Ectodermal cell (in vitro differentiated cells): ENCODE results near the gene CCL7.

Experiments used
- H3K27ac ChIP-seq: 2 replicates; pipeline ENCODE4 v1.7.0; 2013; ENCODE audit warnings: mild to moderate bottlenecking, low read depth, low read length; ENCODE audit not compliant: insufficient read depth, poor library complexity, severe bottlenecking
- H3K27me3 ChIP-seq: 2 replicates; pipeline ENCODE4 v1.7.0; 2013; ENCODE audit warnings: mild to moderate bottlenecking, low read length; ENCODE audit not compliant: insufficient read depth, control insufficient read depth, poor library complexity, severe bottlenecking
- H3K36me3 ChIP-seq: one replicate; pipeline ENCODE4 v1.7.0; 2013; ENCODE audit warnings: low read length; ENCODE audit not compliant: control insufficient read depth, insufficient read depth
- H3K4me1 ChIP-seq: one replicate; pipeline ENCODE4 v1.7.0; 2013; ENCODE audit warnings: low read length; ENCODE audit not compliant: control insufficient read depth, insufficient read depth
- H3K4me3 ChIP-seq: 2 replicates; pipeline ENCODE4 v1.7.0; 2013; ENCODE audit warnings: low read depth, low read length, control low read depth; ENCODE audit not compliant: insufficient read depth
- H3K9me3 ChIP-seq: 2 replicates; pipeline ENCODE4 v1.7.0; 2013; ENCODE audit warnings: mild to moderate bottlenecking, low read length, moderate library complexity; ENCODE audit not compliant: control insufficient read depth
- WGBS, 2 experiments: methylation state at CpG; one replicate each; pipeline ENCODE4 v1.1.7; 2013; ENCODE audit warnings: missing lambda C conversion rate in 2 of 2; 5-methylcytosine and 5-hydroxymethylcytosine counted together

CCL7 gene

GRCh38 chr17:34276826-34277225 lies 6.8 kb downstream of the CCL7 start:
- H3K4me1 ChIP-seq: peaks cover 5% of the 10 kb centered on the region
- no peak overlapping the region for H3K27ac ChIP-seq
- H3K4me3 ChIP-seq: no peak overlapping the region
- H3K9me3 ChIP-seq: no peaks in the 10 kb centered on the region
- no peaks in the 10 kb centered on the region for H3K27me3 ChIP-seq
- no peaks in the 10 kb centered on the region for H3K36me3 ChIP-seq
- WGBS, 2 experiments: 87 to 91% methylated on average over 4 of the region's 4 CpGs

- Histone ChIP-seq H3K36me3 (no peaks in the 10 kb centered on the region), H3K27me3 (no peaks in the 10 kb centered on the region), H3K27ac (no peak overlapping the region), H3K4me1 (no peaks in the 10 kb centered on the region), H3K9me3 (no peaks in the 10 kb centered on the region), H3K4me3 (no peak overlapping the region)
- WGBS, 2 experiments: 91 to 94% methylated on average over 6 of the region's 6 CpGs
Measured at GRCh38 chr17:34283571-34283970, 13.6 kb downstream of the CCL7 start.

GRCh38 chr17:34285286-34285792 lies 15.3 kb downstream of the CCL7 start, which contains the start of gene CCL11:
TSS of gene CCL11 (plus strand) at chr17:34285742. CDS start at chr17:34285809, 67 bp downstream.
- Histone ChIP-seq H3K4me1 (no peaks in the 10 kb centered on the region), H3K36me3 (no peaks in the 10 kb centered on the region), H3K27me3 (no peaks in the 10 kb centered on the region), H3K4me3 (no peak within 1 kb of the TSS), H3K27ac (no peak within 1 kb of the TSS), H3K9me3 (no peaks in the 10 kb centered on the region)
- 91 to 92% methylated on average over 4 of the region's 4 CpGs for WGBS, 2 experiments

GRCh38 chr17:34287875-34288274 lies 17.9 kb downstream of the CCL7 start:
- Histone ChIP-seq H3K4me1 (no peaks in the 10 kb centered on the region), H3K4me3 (no peak overlapping the region), H3K36me3 (no peaks in the 10 kb centered on the region), H3K27ac (no peak overlapping the region), H3K9me3 (no peaks in the 10 kb centered on the region), H3K27me3 (no peaks in the 10 kb centered on the region)
- 60 to 87% methylated on average over 2 of the region's 2 CpGs for WGBS, 2 experiments

GRCh38 chr17:34290586-34290985 lies 20.6 kb downstream of the CCL7 start:
- H3K27ac ChIP-seq: no peak overlapping the region
- H3K27me3 ChIP-seq: no peaks in the 10 kb centered on the region
- no peak overlapping the region for H3K4me3 ChIP-seq
- no peaks in the 10 kb centered on the region for H3K9me3 ChIP-seq
- WGBS, 2 experiments: 87 to 88% methylated on average over 4 of the region's 4 CpGs
- no peaks in the 10 kb centered on the region for H3K36me3 ChIP-seq
- H3K4me1 ChIP-seq: no peaks in the 10 kb centered on the region

GRCh38 chr17:34291721-34292348 lies 21.8 kb downstream of the CCL7 start:
- no peak overlapping the region for H3K4me3 ChIP-seq
- H3K27ac ChIP-seq: no peak overlapping the region
- H3K27me3 ChIP-seq: no peaks in the 10 kb centered on the region
- whole genome bisulfite sequencing, 2 experiments: 92 to 93% methylated on average over 6 of the region's 6 CpGs
- no peaks in the 10 kb centered on the region for H3K4me1 ChIP-seq
- no peaks in the 10 kb centered on the region for H3K36me3 ChIP-seq
- no peaks in the 10 kb centered on the region for H3K9me3 ChIP-seq

- no peak overlapping the region for H3K4me3 ChIP-seq
- 93 to 98% methylated on average over 2 of the region's 2 CpGs for WGBS, 2 experiments
- peaks cover 8% of the 10 kb centered on the region for H3K27me3 ChIP-seq
- no peaks in the 10 kb centered on the region for H3K9me3 ChIP-seq
- no peak overlapping the region for H3K27ac ChIP-seq
- H3K36me3 ChIP-seq: no peaks in the 10 kb centered on the region
- H3K4me1 ChIP-seq: no peaks in the 10 kb centered on the region
Measured at GRCh38 chr17:34299027-34299426, 29.0 kb downstream of the CCL7 start.

GRCh38 chr17:34299956-34300577 lies 30.0 kb downstream of the CCL7 start:
- no peaks in the 10 kb centered on the region for H3K9me3 ChIP-seq
- no peaks in the 10 kb centered on the region for H3K4me1 ChIP-seq
- 93 to 97% methylated on average over 3 of the region's 3 CpGs for WGBS, 2 experiments
- peaks cover 8% of the 10 kb centered on the region for H3K27me3 ChIP-seq
- H3K4me3 ChIP-seq: no peak overlapping the region
- no peaks in the 10 kb centered on the region for H3K36me3 ChIP-seq
- no peak overlapping the region for H3K27ac ChIP-seq

- Histone ChIP-seq H3K4me3 (no peak overlapping the region), H3K27ac (no peak overlapping the region), H3K9me3 (no peaks in the 10 kb centered on the region), H3K27me3 (peaks cover 8% of the 10 kb centered on the region), H3K36me3 (no peaks in the 10 kb centered on the region), H3K4me1 (no peaks in the 10 kb centered on the region)
- WGBS, 2 experiments: 96 to 98% methylated on average over 2 to 3 of the region's 3 CpGs
Measured at GRCh38 chr17:34300652-34301370, 30.8 kb downstream of the CCL7 start.

- no peak overlapping the region for H3K27ac ChIP-seq
- no peaks in the 10 kb centered on the region for H3K9me3 ChIP-seq
- no peaks in the 10 kb centered on the region for H3K4me1 ChIP-seq
- H3K27me3 ChIP-seq: peaks cover 8% of the 10 kb centered on the region
- H3K36me3 ChIP-seq: no peaks in the 10 kb centered on the region
- no peak overlapping the region for H3K4me3 ChIP-seq
- 64 to 71% methylated on average over 2 of the region's 2 CpGs for WGBS, 2 experiments
Measured at GRCh38 chr17:34301986-34302385, 32.0 kb downstream of the CCL7 start.
